ENCODE data around the gene GGACT. TPM values are rescaled to one million over a fixed set of nuclear protein-coding genes. Genes with fewer than 3 reads are reported as not detected.

Gene GGACT
- total and polyA plus RNA-seq, 2 of the 8 experiments (the other 6 are each of a cell fraction or from before 2014, with no cell fraction given) = 1.1 to 1.5 TPM

DNA sequence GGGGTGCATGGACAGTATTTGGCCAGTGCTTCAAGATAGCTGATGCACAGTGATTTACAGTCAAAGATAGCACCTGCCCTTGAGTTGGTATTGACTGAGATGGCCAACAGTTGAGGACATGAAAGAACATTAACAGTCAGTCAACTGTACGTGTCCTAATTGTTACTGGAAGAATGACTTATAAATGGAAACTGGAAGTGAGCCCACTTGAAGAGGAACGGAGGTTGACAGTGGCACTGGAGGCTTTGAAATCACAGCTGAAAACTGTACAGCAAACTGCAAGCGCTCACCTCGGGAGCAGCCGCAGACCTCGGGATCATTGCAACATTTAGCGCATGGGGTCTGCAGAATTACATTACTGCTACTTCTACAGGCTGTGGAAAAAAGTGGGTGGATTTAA, 77.1 kb downstream of the GGACT start:
- Histone ChIP-seq H2BK5ac (ENCODE audit: low read depth, low read length) (peak overlapping the region; percentile 94), H2BK120ac (replicated peaks; ENCODE audit: low read depth, low read length) (peak overlapping the region; percentile 97), H3K18ac (ENCODE audit: extremely low read depth, low read length) (peak overlapping the region; percentile 60), H2BK20ac (ENCODE audit: low read length) (peak overlapping the region; percentile 95), H3K23ac (ENCODE audit: insufficient read length) (no peak overlapping the region), H3K27me3 (replicated peaks in 1 of 4; ENCODE audit: control insufficient read depth in 3 of 4, extremely low read depth in 1 of 4, insufficient read depth in 3 of 4, low read length in 3 of 4) (no peaks in the 10 kb centered on the region), H3K4me2 (ENCODE audit: insufficient read depth in 1 of 2, low read depth in 2 of 2, low read length in 2 of 2) (no peak overlapping the region; a peak in 1 of 4 replicates), H2AFZ (ENCODE audit: low read length) (no peak overlapping the region), H3K9me3 (ENCODE audit: insufficient read depth in 2 of 2, low read depth in 1 of 2, low read length in 1 of 2) (no peaks in the 10 kb centered on the region), H3K4ac (replicated peaks; ENCODE audit: insufficient read length, low read depth, low read length) (peak overlapping the region; percentile 89), H2AK5ac (ENCODE audit: low read depth, low read length) (peak overlapping the region; percentile 92), H3K4me3 (ENCODE audit: extremely low read depth in 1 of 4, insufficient read depth in 2 of 4, low read depth in 3 of 4, low read length in 4 of 4) (no peak overlapping the region), H2BK15ac (ENCODE audit: low read length) (no peak overlapping the region), H3K9ac (replicated peaks in 1 of 4; ENCODE audit: extremely low read depth in 1 of 4, low read depth in 3 of 4, low read length in 3 of 4) (no peak overlapping the region), H4K8ac (ENCODE audit: extremely low read depth, insufficient read depth, low read length) (no peak overlapping the region), H3K56ac (replicated peaks; ENCODE audit: insufficient read length, low read depth, low read length) (peak overlapping the region; percentile 9), H3K79me2 (ENCODE audit: control insufficient read depth in 1 of 2, insufficient read depth in 2 of 2, low read length in 2 of 2) (no peaks in the 10 kb centered on the region), H3K14ac (ENCODE audit: insufficient read length) (no peak overlapping the region), H4K20me1 (replicated peaks in 1 of 2; ENCODE audit: control insufficient read depth in 1 of 2, insufficient read depth in 2 of 2, low read length in 2 of 2) (no peaks in the 10 kb centered on the region), H2BK12ac (ENCODE audit: low read depth, low read length) (peak overlapping the region; percentile 62; the same call in 1 of the 2 replicates), H3K79me1 (ENCODE audit: low read depth, low read length) (no peaks in the 10 kb centered on the region), H3K36me3 (ENCODE audit: control insufficient read depth in 2 of 4, insufficient read depth in 4 of 4, low read length in 3 of 4) (no peaks in the 10 kb centered on the region), H4K5ac (ENCODE audit: insufficient read length, low read depth, low read length) (peak overlapping the region; percentile 3), H3K4me1 (replicated peaks in 1 of 4; ENCODE audit: control insufficient read depth in 3 of 4, insufficient read depth in 4 of 4, low read length in 3 of 4) (peaks cover 0 to 32% (median 24%) of the 10 kb centered on the region in 4 experiments; a peak in 6 of 7 replicates), H4K91ac (replicated peaks; ENCODE audit: insufficient read length, low read length) (peak overlapping the region; percentile 88), H3K23me2 (ENCODE audit: low read depth, low read length) (no peaks in the 10 kb centered on the region), H3K27ac (ENCODE audit: low read depth, low read length) (no peak overlapping the region)
- ChIA-PET CTCF (ENCODE audit: partially characterized antibody) (interaction anchor here (0.7 to 5.0 kb wide), 11 partner anchors 9 to 896 kb away, joined by 3 to 16 read pairs (median 4); no protein-coding TSS in a partner anchor), POLR2A (ENCODE audit: partially characterized antibody) (interaction anchor here (1.6 kb wide), 1 partner anchor 71 kb away, joined by 5 read pairs; no protein-coding TSS in a partner anchor)
- WGBS, 2 experiments (ENCODE audit: extremely low coverage in 1 of 2, insufficient coverage in 1 of 2, insufficient read length in 1 of 2, insufficient replicate concordance in 2 of 2, low coverage in 1 of 2, low lambda C conversion rate in 2 of 2, missing lambda C conversion rate in 1 of 2) = 94% methylated on average over 7 of the region's 7 CpGs; no CpG with 5 or more reads in 1 of the 2 experiments
- DNase-seq (ENCODE audit: low read depth in 1 of 2, low spot score in 2 of 2) (no peak), FAIRE-seq (no peak)
- no peak for TF ChIP-seq BACH1 (IDR thresholded peaks at IDR 0.05; ENCODE audit: low read length)
- no peak for TF ChIP-seq TAF1 (IDR thresholded peaks at IDR 0.05; ENCODE audit: low read depth, low read length)
- TF ChIP-seq BCL11A (IDR thresholded peaks at IDR 0.05; ENCODE audit: low read depth in 2 of 2, low read length in 2 of 2) = no peak
- no peak for TF ChIP-seq SP4 (IDR thresholded peaks at IDR 0.05; ENCODE audit: low read length)
- TF ChIP-seq TEAD4 (IDR thresholded peaks at IDR 0.05; ENCODE audit: low read depth, low read length) = no peak
- no peak for TF ChIP-seq CHD1 (IDR thresholded peaks at IDR 0.05; ENCODE audit: low read depth, low read length)
- TF ChIP-seq CREB1 (IDR thresholded peaks at IDR 0.05) = no peak
- TF ChIP-seq YY1 (IDR thresholded peaks at IDR 0.05; ENCODE audit: low read depth, low read length) = no peak
- no peak for TF ChIP-seq KDM1A (IDR thresholded peaks at IDR 0.05; ENCODE audit: borderline replicate concordance, low read length)
- TF ChIP-seq JUND (IDR thresholded peaks at IDR 0.05; ENCODE audit: low read length) = no peak
- no peak for TF ChIP-seq TBP (IDR thresholded peaks at IDR 0.05; ENCODE audit: low read depth, low read length)
- TF ChIP-seq RBBP5 (IDR thresholded peaks at IDR 0.05; ENCODE audit: borderline replicate concordance, low read depth, low read length) = no peak
- TF ChIP-seq JUN (IDR thresholded peaks at IDR 0.05; ENCODE audit: low read depth, low read length) = no peak

Measured in H1 (cell line).